GM10266 (cell line): ENCODE results near the gene PARD3.

Experiments
- DNase-seq: peaks from one replicate; pipeline ENCODE4 v3.0.0; 2012; ENCODE audit errors: extremely low spot score
- TF ChIP-seq, protein P1 (sequence below): IDR thresholded peaks from 2 replicates; pipeline ENCODE4 v1.5.1; 2012; ENCODE audit warnings: mild to moderate bottlenecking, low read depth; ENCODE audit not compliant: control insufficient read depth, insufficient read depth; ENCODE audit errors: missing control alignments

The PARD3 gene

DNA sequence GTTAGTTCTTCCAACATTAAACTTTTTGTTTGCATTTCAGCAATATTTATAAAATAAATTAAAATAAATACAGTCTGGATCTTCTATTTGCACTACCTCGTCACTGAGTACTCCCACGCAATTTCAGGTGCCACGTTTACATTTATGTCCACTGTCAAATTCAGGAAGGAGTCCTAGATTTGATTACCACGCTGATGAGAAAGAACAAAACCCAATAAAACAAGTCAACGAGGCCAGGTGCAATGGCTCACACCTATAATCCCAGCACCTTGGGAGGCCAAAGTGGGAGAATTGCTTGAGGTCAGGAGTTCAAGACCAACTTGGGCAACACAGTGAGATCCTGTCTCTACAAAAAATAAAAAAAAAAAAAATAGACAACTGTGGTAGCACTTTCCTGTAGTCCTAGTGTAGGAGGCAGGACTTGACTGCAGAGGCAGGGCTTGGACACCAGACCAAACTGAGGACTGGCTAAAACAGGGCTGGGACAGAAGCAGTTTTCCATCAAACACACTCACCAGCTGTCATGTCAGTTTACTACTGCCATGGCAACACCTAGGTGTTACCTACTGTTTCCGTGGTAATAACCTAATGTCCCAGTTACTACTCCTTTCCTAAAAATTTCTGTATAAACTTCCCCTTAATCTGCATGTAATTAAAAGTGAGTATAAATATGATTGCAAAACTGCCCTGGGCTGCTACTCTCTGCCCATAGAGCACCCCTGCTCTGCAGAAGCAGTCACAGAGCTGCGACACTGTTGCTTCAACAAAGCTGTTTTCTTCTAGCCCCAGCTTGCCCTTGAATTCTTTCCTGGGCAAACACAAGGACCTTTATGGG is 341.7 kb downstream of the PARD3 start:
- TF ChIP-seq, protein P1, sequence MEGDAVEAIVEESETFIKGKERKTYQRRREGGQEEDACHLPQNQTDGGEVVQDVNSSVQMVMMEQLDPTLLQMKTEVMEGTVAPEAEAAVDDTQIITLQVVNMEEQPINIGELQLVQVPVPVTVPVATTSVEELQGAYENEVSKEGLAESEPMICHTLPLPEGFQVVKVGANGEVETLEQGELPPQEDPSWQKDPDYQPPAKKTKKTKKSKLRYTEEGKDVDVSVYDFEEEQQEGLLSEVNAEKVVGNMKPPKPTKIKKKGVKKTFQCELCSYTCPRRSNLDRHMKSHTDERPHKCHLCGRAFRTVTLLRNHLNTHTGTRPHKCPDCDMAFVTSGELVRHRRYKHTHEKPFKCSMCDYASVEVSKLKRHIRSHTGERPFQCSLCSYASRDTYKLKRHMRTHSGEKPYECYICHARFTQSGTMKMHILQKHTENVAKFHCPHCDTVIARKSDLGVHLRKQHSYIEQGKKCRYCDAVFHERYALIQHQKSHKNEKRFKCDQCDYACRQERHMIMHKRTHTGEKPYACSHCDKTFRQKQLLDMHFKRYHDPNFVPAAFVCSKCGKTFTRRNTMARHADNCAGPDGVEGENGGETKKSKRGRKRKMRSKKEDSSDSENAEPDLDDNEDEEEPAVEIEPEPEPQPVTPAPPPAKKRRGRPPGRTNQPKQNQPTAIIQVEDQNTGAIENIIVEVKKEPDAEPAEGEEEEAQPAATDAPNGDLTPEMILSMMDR = no peak
- no peak for DNase-seq

DNA sequence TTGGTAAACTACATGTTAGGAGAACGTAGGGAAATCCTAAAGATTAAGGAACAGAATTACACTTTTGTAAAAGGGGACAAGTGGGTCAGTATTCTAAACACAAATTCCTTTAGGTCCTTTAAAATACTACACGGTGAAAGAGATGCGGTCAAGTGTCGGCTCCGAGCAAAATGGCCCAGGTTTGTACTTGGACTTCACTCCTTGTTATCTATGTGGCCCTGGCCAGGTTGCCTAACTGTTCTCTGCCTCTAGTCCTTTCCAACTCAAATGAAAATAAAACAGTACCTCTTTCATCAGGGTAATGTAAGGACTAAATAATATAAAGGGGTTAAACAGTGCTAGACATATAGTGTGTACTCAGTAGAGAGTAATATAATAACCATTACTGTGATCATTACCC is 344.8 kb downstream of the PARD3 start:
- TF ChIP-seq, protein P1 = no peak
- no peak for DNase-seq

DNA sequence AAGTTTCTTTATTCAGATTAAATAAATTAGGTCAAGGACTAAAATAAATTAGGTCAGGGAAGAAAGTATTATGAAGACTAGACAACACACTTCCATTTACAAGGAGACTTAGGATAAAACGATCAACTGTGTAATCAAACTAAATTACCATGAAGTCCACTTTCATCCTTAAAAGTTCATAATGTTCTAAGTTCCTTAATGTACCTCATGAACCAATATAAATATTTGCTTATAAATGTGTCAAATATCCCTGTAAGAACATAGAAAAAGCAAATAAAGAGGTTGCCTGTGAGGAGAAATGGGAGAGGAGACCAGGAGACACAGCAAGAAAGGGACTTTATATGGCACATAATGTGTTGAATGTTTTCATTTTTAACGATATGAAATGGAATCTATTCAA is 345.6 kb downstream of the PARD3 start:
- DNase-seq = no peak
- TF ChIP-seq, protein P1 = no peak

DNA sequence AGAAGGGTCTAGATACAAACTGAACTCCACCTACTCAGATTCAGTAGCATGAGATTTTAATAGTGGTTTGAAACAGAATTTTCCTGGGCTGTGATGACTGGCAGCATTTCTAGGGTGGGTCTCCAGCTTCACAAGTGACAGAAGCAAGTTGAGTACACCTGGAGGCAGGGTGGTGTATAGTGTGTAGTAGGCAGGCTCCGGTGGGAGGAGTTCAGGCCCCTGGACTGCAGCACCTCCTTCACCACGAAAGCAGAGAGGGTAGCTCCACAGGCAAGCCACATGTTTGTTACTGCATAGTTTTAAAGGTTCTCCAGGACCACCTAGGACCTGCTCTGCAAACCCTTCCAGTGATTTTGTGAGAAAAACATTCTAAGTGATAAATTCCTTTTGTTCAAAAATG is 347.2 kb downstream of the PARD3 start:
- TF ChIP-seq, protein P1 = no peak

DNA sequence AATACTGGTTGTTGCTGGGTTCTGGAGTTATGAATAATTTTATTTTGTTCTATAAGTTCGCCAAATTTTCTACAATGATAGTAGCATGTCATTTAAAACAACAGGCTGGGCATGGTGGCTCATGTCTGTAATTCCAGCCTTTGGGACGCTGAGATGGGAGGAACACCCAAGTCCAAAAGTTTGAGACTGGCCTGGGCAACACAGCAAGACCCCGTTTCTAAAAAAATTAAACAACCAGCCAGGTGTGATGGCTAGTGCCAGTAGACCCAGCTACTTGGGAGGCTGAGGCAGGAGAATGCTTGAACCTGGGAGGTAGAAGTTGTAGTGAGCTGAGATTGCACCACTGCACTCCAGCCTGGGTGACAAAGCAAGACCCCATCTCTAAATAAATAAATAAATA is 347.7 kb downstream of the PARD3 start:
- TF ChIP-seq, protein P1 = no peak
- no peak for DNase-seq

More for the DNA sequence above, 347.2 kb downstream of the PARD3 start:
- no peak for DNase-seq

DNA sequence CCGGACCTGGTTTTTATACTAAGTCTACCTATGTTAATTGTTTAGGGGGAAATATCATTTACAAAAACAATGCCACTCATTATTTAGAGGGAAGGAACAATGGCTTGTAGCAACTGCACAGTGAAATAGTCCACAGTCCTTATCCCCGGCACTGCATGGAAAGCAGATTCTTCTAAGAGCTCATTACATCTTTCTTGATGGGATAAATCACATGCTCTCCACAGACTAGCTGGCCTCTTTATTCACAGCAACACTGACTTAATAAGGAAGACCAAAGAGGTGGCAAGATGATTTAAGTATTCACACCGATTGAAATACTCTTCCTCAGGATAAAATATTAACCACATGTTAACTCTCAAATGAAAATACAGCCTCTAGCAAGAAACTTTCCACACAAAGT is 349.4 kb downstream of the PARD3 start:
- no peak for DNase-seq
- TF ChIP-seq, protein P1 = no peak

DNA sequence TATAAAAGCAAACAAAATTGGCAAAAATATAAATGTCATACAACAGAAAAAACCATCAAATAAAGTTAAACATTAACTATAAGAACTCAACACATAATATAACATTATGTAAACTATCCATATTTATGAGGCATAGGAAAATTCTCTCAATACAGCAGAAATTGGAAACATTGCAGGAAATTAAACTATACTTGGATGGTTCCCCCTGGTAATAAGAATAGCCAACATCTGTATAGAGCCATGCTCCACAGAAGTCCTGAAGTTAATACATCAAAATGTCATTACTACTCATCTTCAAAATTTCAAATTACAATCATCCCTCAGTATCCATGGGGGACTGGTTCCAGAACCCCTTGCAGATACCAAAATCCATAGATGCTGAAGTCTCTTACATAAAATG is 350.5 kb downstream of the PARD3 start:
- TF ChIP-seq, protein P1 = no peak
- DNase-seq = no peak
